BLaER1 treated with 17β-estradiol and CSF1 and Interleukin-3, amounts not matched to agents 10 nM and 100 nM (cell line): ENCODE results near the gene ERBB4.

Experiments
- H3K27ac ChIP-seq, 11 experiments: shearing (Covaris generic); formaldehyde crosslinking; 2 replicates each; pipeline ENCODE4 v1.8.1; 2022
- H3K27me3 ChIP-seq, 11 experiments: shearing (Covaris generic); formaldehyde crosslinking; 2 replicates each; pipeline ENCODE4 v1.8.1; 2022
- H3K36me3 ChIP-seq, 11 experiments: shearing (Covaris generic); formaldehyde crosslinking; 2 replicates each; pipeline ENCODE4 v1.8.1; 2022
- H3K4me1 ChIP-seq, 10 experiments: shearing (Covaris generic); formaldehyde crosslinking; 2 replicates each; pipeline ENCODE4 v1.8.1; 2022
- H3K4me2 ChIP-seq, 11 experiments: shearing (Covaris generic); formaldehyde crosslinking; 2 replicates each; pipeline ENCODE4 v1.8.1; 2022
- H3K4me3 ChIP-seq, 10 experiments: shearing (Covaris generic); formaldehyde crosslinking; 2 replicates each; pipeline ENCODE4 v1.8.1; 2022
- H3K9ac ChIP-seq, 11 experiments: shearing (Covaris generic); formaldehyde crosslinking; 2 replicates each; pipeline ENCODE4 v1.8.1; 2022
- H3K9me3 ChIP-seq, 11 experiments: shearing (Covaris generic); formaldehyde crosslinking; replicated peaks in 1 of 11; 2 replicates each; pipeline ENCODE4 v1.8.1; 2022
- H4K20me1 ChIP-seq, 11 experiments: shearing (Covaris generic); formaldehyde crosslinking; 2 replicates each; pipeline ENCODE4 v1.8.1; 2022
- Cebpa-rat ChIP-seq, 11 experiments: shearing (Covaris generic); IDR thresholded peaks; 2 replicates each; pipeline ENCODE4 v1.8.1; 2022

ERBB4 gene

DNA sequence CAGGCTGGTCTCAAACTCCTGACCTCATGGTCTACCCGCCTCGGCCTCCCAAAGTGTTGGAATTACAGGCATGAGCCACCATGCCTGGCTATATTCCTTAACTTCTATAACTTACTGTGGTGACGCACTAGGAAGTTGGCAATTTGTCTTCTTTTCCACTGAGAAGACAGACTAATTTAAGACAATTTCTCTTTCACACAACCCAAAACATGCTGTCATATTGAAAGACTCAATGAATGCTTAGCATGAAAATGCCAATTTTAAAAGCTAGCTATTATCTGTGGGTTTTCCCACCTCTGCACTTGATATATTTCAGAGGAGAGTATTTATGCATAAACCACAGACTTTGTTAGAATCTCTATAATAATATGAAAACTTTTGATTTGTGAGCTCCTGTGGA is 84.5 kb downstream of the ERBB4 start:
- H3K9me3 ChIP-seq = no peaks in the 10 kb centered on the region
- no peaks in the 10 kb centered on the region for H4K20me1 ChIP-seq
- H3K27me3 ChIP-seq = no peaks in the 10 kb centered on the region
- H3K36me3 ChIP-seq = no peaks in the 10 kb centered on the region
- H3K27ac ChIP-seq = no peak overlapping the region
- H3K4me3 ChIP-seq = no peak overlapping the region
- H3K9ac ChIP-seq = no peak overlapping the region
- no peak for TF ChIP-seq Cebpa-rat (IDR thresholded peaks at IDR 0.05)
- no peak overlapping the region for H3K4me2 ChIP-seq
- H3K4me1 ChIP-seq = no peaks in the 10 kb centered on the region

DNA sequence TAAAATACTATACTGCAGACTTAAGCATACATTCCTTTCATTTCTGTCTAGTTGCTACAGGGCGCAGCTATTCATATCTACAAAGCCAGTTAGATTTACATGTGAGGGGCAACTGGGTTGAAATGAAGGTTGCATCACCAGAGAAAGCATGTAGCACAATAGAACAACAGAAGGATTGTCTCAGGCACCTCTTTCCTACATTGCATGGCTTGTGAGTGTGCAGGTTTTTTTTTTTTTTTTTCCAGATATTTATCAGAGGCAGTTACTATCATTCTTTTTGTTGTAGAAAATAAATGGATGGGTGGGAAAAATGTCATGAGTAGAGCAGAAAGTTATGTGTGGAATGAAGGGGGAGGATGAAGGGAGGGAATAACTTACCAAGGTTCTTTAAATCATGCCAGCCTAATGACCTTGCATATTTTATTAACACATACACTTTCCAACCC is 86.8 kb downstream of the ERBB4 start:
- no peak overlapping the region for H3K4me3 ChIP-seq
- no peaks in the 10 kb centered on the region for H3K9me3 ChIP-seq
- H3K36me3 ChIP-seq = no peaks in the 10 kb centered on the region
- H4K20me1 ChIP-seq = no peaks in the 10 kb centered on the region
- H3K27ac ChIP-seq = no peak overlapping the region
- no peak overlapping the region for H3K4me2 ChIP-seq
- no peaks in the 10 kb centered on the region for H3K4me1 ChIP-seq
- H3K27me3 ChIP-seq = no peaks in the 10 kb centered on the region
- no peak overlapping the region for H3K9ac ChIP-seq
- TF ChIP-seq Cebpa-rat (IDR thresholded peaks at IDR 0.05) = no peak

DNA sequence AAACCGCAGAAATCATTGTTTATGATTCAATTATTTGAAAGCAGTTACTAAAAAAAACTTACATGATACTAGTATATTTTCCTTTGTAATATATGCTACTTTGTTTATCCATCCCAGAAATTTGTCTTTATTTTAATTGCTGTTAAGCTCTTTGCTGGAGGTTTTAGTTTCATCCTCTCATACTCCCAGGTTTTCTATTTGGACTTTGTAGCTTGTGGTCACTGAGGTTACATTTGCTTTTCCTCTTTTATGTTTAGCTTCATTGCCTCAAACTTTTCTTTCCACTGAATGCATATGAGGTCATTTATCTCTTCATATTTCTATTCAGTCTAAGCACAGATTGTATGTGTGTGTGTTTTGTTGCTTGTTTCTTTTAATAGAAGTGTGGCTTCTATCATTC is 89.9 kb downstream of the ERBB4 start:
- no peak for TF ChIP-seq Cebpa-rat (IDR thresholded peaks at IDR 0.05)
- Histone ChIP-seq H3K27ac (no peak overlapping the region), H3K27me3 (no peaks in the 10 kb centered on the region), H3K4me1 (no peaks in the 10 kb centered on the region), H3K9ac (no peak overlapping the region), H3K36me3 (no peaks in the 10 kb centered on the region), H3K4me2 (no peak overlapping the region), H3K9me3 (no peaks in the 10 kb centered on the region), H3K4me3 (no peak overlapping the region), H4K20me1 (no peaks in the 10 kb centered on the region)

DNA sequence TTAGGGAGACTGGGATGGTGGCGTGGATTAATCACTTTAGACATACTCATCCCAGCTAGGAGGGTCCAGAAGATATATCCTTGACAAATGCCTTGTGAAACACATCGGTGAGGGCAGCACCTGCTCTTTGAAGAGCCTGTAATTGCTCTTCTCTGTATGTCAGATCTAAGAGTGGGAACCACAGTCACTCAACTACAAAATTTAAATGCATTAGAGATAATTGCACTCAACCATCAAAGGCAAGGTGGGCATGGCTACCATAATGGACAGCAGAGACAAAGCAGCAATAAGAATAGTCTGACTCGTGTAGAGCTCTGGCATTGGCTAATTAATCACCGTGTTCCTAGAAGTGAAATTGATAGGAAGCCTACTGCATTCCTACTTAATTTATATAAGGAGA is 96.8 kb downstream of the ERBB4 start:
- Histone ChIP-seq H3K27ac (no peak overlapping the region), H3K4me3 (no peak overlapping the region), H3K4me1 (no peaks in the 10 kb centered on the region), H3K36me3 (no peaks in the 10 kb centered on the region), H3K4me2 (no peak overlapping the region), H3K9ac (no peak overlapping the region), H4K20me1 (no peaks in the 10 kb centered on the region), H3K9me3 (peaks cover 4 to 23% (median 13%) of the 10 kb centered on the region in 11 experiments; a peak in 18 of 22 replicates), H3K27me3 (no peaks in the 10 kb centered on the region)
- TF ChIP-seq Cebpa-rat (IDR thresholded peaks at IDR 0.05) = no peak

DNA sequence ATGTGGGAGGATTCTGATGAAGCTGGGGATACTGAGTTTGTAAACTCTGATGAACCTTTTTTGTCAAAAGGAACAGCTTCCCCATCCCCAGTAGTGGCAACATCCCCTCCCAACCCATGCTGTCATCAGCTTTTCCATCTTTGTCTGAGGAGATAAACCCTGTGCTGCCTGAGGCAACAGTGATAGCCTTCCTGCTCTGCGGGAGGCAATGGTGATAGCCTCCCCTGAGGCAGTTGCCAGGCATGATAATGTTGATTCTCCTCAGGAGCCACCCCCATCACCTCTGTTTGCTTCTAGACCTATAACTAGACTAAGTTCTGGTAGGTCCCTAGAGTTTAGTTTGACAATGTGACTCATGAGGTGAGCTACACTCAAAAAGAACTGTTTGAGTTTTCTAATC is 97.5 kb downstream of the ERBB4 start:
- Histone ChIP-seq H4K20me1 (no peaks in the 10 kb centered on the region), H3K4me1 (no peaks in the 10 kb centered on the region), H3K4me2 (no peak overlapping the region), H3K27ac (no peak overlapping the region), H3K9me3 (peaks cover 4 to 23% (median 13%) of the 10 kb centered on the region in 11 experiments; a peak in 18 of 22 replicates), H3K36me3 (no peaks in the 10 kb centered on the region), H3K9ac (no peak overlapping the region), H3K27me3 (no peaks in the 10 kb centered on the region), H3K4me3 (no peak overlapping the region)
- no peak for TF ChIP-seq Cebpa-rat (IDR thresholded peaks at IDR 0.05)

DNA sequence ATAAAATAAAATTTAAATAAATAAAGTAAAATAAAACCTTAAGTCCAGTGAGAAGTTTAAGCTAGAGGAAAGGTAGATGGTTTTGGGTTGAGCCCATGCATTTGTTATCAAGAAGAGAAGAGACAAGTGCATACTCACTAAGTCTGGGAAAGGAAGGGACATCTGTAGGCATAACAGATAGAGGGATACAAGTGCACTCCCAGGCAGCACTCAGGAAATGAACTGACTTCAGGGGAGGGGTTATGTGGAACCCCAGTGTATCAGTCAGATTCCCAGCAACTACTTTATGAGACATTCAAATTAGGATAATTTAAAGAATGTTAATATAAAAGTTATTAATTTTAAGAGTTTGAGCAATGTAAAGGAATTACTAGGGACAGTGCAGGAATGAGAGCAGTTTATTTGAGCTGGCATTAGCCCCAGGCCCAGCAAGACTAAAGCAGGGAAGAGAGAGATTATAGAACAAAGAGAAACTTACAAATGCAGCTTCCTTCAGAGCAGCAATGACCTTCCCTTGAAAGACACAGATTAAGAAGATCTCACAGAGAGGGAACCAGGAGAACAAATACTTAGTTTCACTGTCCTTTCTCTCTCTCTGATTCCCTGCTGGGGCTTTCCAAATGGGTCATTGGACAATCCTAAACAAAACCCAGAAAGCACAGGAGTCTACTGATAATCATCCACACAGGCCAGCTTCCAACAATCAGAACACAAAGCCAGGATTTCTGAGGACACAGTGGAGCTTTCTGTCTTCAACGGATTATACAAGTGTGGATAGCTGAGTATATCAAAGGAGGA is 109.7 kb downstream of the ERBB4 start:
- no peaks in the 10 kb centered on the region for H3K27me3 ChIP-seq
- H3K27ac ChIP-seq = no peak overlapping the region
- H3K4me2 ChIP-seq = no peak overlapping the region
- H3K9ac ChIP-seq = no peak overlapping the region
- H4K20me1 ChIP-seq = no peaks in the 10 kb centered on the region
- no peak overlapping the region for H3K4me3 ChIP-seq
- H3K36me3 ChIP-seq = no peaks in the 10 kb centered on the region
- no peak for TF ChIP-seq Cebpa-rat (IDR thresholded peaks at IDR 0.05)
- peaks cover 0 to 4% (median 0%) of the 10 kb centered on the region in 11 experiments; a peak in 1 of 22 replicates for H3K9me3 ChIP-seq
- no peaks in the 10 kb centered on the region for H3K4me1 ChIP-seq

DNA sequence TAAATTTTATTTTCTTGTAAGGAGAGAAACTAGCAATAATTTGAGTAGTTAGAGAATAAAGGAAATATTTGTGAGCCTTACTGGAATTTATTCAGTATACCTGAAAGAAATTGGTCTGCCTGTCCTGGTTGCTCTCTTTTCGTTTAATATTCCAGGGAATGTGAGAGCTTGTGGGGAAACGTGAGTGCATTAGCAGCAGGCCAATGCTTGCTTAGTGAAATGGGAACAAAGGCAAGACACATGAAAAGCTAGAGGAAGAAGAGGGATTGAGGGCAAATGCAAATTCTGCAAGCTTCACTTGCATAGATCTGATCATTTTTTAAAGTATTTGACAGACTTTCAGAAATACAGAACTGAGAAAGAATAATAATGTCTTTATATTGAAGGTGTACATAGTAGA is 111.0 kb downstream of the ERBB4 start:
- Histone ChIP-seq H3K4me3 (no peak overlapping the region), H3K4me2 (no peak overlapping the region), H3K4me1 (no peaks in the 10 kb centered on the region), H3K36me3 (no peaks in the 10 kb centered on the region), H3K9me3 (peaks cover 0 to 4% (median 0%) of the 10 kb centered on the region in 11 experiments; a peak in 1 of 22 replicates), H3K9ac (no peak overlapping the region), H3K27ac (no peak overlapping the region), H4K20me1 (no peaks in the 10 kb centered on the region), H3K27me3 (no peaks in the 10 kb centered on the region)
- no peak for TF ChIP-seq Cebpa-rat (IDR thresholded peaks at IDR 0.05)

DNA sequence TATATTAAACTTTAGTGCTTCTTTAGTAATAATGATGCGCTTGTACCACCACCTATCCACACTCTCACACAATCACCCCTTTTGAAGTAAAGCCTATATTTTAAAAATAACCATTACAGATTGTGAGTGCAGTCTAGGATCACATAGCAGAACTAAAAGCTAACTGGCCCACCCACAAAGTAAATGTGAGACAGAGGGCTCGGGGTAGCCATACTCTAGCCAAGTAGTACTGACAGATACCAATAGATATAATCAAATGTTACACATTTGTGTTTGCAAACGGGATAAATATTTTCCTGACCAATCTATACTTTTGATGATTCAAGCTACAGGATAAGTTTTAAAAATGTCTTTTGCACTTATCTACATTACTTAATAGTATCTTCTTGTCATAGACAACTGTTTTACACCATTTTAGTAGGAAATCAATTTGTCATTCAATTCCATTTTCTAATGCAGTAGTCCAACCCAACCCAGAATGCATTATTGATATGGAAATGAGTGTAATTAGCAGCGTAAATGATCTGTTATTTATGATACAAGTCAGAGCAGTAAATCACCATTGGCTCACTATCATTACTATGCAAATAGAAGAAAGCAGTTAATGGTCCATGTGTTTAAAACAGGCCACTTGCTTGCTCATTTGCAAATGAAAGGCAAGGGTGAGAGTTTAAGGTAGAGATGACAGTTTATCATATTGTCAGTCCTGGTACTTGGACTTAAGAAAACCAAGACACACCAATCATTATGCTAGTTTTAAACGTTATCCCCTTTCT is 111.8 kb downstream of the ERBB4 start:
- H3K4me2 ChIP-seq = no peak overlapping the region
- H3K9ac ChIP-seq = no peak overlapping the region
- H3K4me3 ChIP-seq = no peak overlapping the region
- no peaks in the 10 kb centered on the region for H3K27me3 ChIP-seq
- no peak overlapping the region for H3K27ac ChIP-seq
- H4K20me1 ChIP-seq = no peaks in the 10 kb centered on the region
- no peaks in the 10 kb centered on the region for H3K4me1 ChIP-seq
- H3K9me3 ChIP-seq = peaks cover 0 to 4% (median 0%) of the 10 kb centered on the region in 11 experiments; a peak in 1 of 22 replicates
- no peaks in the 10 kb centered on the region for H3K36me3 ChIP-seq
- no peak for TF ChIP-seq Cebpa-rat (IDR thresholded peaks at IDR 0.05)

DNA sequence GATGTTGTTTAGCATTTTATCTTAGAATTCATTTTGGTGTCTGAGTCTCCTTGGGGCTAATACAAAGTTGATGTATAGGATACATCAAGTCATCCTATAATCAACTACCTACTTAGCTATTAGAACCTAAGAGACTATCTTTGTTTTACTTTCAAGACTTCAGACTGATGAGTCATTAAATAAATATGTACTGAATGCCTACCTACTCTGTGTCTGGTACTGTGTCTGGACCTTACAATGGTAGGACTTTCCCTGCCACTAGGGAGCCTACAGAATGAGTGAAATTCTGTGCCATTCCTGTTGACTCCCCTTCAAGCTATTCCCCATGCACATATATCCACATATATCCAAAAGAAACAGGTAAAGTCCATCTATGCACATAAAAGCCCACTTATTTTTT is 114.5 kb downstream of the ERBB4 start:
- H4K20me1 ChIP-seq = no peaks in the 10 kb centered on the region

More for the DNA sequence above, 114.5 kb downstream of the ERBB4 start:
- Histone ChIP-seq H3K4me1 (no peaks in the 10 kb centered on the region), H3K36me3 (no peaks in the 10 kb centered on the region), H3K9ac (no peak overlapping the region), H3K9me3 (peaks cover 0 to 4% (median 0%) of the 10 kb centered on the region in 11 experiments; a peak in 1 of 22 replicates), H3K4me2 (no peak overlapping the region), H3K27me3 (no peaks in the 10 kb centered on the region), H3K4me3 (no peak overlapping the region), H3K27ac (no peak overlapping the region)
- TF ChIP-seq Cebpa-rat (IDR thresholded peaks at IDR 0.05) = no peak
